GM12874 (cell line): ENCODE results near the gene L2HGDH.

Source experiments
- TF ChIP-seq, protein P1 (sequence below): IDR thresholded peaks from 2 replicates; pipeline ENCODE4 v1.5.1; 2011; ENCODE audit warnings: low read depth, mild to moderate bottlenecking, control low read depth, low read length, moderate library complexity; ENCODE audit not compliant: insufficient read depth

The L2HGDH gene

DNA sequence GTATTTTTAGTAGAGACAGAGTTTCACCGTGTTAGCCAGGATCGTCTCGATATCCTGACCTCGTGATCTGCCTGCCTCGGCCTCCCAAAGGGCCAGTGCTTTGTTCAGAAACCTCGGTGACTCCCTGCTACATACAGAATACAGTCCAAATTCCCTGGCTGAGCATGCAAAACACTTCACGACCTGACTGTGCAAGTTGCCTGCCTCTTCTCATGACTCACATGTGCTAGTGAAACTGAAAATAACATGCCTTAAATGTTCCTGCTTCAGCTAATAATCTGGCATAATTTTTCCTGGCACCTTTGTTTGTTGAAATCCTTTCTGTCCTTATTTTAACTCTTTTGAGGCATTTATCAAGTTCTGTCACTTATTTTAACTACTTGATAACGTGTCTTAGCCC, 8.3 kb upstream of the L2HGDH start:
- TF ChIP-seq, protein P1, sequence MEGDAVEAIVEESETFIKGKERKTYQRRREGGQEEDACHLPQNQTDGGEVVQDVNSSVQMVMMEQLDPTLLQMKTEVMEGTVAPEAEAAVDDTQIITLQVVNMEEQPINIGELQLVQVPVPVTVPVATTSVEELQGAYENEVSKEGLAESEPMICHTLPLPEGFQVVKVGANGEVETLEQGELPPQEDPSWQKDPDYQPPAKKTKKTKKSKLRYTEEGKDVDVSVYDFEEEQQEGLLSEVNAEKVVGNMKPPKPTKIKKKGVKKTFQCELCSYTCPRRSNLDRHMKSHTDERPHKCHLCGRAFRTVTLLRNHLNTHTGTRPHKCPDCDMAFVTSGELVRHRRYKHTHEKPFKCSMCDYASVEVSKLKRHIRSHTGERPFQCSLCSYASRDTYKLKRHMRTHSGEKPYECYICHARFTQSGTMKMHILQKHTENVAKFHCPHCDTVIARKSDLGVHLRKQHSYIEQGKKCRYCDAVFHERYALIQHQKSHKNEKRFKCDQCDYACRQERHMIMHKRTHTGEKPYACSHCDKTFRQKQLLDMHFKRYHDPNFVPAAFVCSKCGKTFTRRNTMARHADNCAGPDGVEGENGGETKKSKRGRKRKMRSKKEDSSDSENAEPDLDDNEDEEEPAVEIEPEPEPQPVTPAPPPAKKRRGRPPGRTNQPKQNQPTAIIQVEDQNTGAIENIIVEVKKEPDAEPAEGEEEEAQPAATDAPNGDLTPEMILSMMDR, result no peak

DNA sequence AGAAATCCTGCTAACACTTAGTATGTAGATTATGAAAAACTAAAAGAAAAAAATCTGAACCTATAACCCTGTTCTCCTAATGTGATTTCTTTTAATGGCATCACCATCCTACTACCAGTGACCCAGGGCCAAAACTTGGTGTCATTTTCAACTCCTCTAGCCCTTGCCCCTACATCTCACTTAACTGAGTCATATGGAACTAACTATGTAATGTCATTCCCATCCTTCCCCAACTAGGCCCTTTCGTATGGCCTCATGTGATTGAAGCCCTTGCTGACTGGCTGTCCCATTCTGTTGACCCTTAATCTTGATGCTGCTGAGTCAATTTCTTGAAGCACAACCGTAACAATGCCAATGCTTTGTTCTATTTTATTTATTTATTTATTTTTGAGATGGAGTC, 7.7 kb upstream of the L2HGDH start:
- TF ChIP-seq, protein P1, result no peak

DNA sequence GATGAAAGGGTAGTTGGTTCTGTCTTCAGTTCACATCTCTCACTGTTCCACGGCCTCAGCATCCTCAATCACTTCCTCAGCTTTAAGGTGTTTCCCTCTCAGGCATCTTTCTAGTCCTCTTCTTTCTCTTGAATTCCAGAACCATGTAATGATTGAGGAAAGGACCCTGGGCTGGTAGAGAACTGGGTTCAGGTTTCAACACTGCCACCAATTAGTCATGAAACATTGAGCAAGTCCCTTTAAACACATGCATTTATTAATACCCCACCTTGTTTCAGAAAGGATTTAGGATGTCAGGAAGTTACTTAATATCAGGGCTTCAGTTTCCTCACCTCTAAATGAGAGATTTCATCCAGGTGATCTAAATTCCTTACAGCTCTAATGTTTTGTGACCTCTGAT, 7.3 kb upstream of the L2HGDH start:
- TF ChIP-seq, protein P1, result no peak

DNA sequence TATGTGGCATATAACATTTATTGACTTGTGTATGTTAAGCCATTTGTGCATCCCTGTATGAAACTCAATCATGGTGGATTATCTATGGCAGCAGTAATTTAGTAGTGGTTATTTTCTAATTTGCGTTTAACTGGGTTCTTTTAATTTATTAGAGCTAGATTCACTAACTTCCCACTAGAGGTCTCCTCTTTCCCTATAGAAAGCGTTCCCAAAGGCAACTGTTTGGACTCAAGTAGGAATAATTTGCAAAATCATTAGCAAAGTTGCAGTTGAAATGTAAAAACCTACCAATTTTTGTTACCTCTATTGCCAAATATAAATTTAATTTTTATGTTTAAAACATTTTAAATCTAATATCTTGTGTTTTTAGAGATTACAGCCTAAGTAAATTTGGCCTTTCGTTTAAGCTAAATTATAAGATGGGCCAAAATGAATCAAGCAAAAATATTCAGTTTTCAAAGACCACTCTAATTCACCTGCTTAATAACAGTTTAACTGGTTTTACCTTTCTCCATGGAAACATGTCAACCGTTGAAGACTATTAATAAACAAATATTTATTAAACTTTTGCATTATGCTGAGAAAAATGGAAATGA, 6.1 kb upstream of the L2HGDH start:
- TF ChIP-seq, protein P1, result peak; percentile 39; the same call in 1 of the 2 replicates

DNA sequence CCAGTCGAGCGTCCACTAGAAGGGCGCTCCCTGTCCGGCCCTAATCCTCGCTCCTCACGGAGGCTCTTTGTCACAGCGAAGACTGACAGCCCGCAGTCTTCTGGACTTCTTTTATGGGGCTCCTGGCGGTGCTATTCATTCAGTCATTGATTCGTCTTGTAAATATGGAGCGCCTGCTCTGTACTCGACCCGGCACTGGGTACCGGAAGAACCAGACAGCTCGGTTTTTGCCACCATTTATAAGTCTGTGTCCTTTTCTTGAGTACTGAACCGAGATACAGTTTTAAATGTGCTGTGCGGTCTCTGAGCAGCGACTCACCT, 665 bp upstream of the L2HGDH start:
- TF ChIP-seq, protein P1, result no peak

DNA sequence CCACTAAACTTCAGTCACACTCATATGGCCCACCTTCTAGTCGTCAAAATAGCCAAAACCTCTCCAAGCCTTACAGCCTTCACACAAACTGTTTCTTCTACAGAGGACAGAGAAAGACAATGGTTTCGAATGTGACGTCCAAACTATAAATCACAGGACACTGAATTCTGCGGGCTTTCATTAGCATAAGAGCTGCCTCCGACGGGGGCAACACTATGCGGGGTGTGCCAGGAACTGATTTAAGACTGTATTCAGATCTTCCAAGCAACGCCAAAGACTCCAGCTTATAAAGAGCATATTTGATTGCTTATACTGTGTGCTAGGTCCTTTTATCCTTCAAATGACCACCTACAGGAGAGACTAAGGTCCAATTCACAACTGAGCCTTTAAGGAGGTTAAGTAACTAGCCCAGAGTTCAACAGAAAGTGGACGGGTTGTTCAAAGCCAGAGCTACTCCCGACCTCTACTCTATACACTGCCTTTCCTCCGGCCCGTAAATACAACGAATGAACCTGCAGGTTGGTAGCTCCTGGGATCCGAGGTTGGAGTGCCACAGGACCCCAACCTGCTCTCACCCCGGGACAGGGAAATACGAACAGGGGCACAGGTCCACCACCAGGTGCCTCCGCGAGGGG, 575 bp downstream of the L2HGDH start:
- TF ChIP-seq, protein P1, result peak; percentile 73

DNA sequence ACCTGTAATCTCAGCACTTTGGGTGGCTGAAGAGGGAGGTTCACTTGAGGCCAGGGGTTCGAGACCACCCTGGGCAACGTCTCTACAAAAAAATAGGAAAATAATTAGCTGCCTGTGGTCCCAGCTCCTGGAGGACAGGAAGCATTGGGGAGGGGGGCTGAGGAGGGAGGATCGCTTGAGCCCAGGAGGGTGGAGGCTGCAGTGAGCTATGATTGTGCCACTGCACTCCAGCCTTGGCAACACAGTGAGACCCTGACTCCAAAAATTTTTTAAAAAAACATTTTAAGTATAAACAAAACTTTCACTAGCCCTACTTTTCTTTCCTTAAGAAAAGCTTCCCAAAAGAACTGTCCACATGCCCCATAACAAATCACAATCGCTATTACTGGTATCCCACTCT, 1.6 kb downstream of the L2HGDH start:
- TF ChIP-seq, protein P1, result no peak
